ENCODE data around the gene MMP23B.
"Not testable (repeated sequence)": the region's sequence is repeated elsewhere in the genome, so short reads cannot be mapped to it uniquely, and the experiment has no call there.

- not testable (repeated sequence) for TF ChIP-seq CTCF (IDR thresholded peaks at IDR 0.05; ENCODE audit: control extremely low read depth in 1 of 3, insufficient read depth in 1 of 3, low read depth in 1 of 3, low read length in 3 of 3); EP300 (IDR thresholded peaks at IDR 0.05; ENCODE audit: borderline replicate concordance in 1 of 2, low read depth in 2 of 2, low read length in 2 of 2); POLR2AphosphoS5 (IDR thresholded peaks at IDR 0.05; ENCODE audit: low read depth, low read length); SIN3A (conservative IDR thresholded peaks at IDR 0.05 in 1 of 2, IDR thresholded peaks at IDR 0.05 in 1 of 2; ENCODE audit: low read depth in 1 of 2, low read length in 2 of 2); JUN (IDR thresholded peaks at IDR 0.05; ENCODE audit: low read depth, low read length); POLR2A (IDR thresholded peaks at IDR 0.05; ENCODE audit: control extremely low read depth in 1 of 2, low read depth in 2 of 2, low read length in 2 of 2); SP1 (IDR thresholded peaks at IDR 0.05; ENCODE audit: low read depth, low read length); RFX5 (IDR thresholded peaks at IDR 0.05; ENCODE audit: borderline replicate concordance, low read depth, low read length)
- TF ChIP-seq, protein P1, sequence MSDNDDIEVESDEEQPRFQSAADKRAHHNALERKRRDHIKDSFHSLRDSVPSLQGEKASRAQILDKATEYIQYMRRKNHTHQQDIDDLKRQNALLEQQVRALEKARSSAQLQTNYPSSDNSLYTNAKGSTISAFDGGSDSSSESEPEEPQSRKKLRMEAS (IDR thresholded peaks at IDR 0.05), result not testable (repeated sequence)
Measured at GRCh38 chr1:1662830-1663560, 31.0 kb downstream of the MMP23B start.
